ENCODE data around the gene KCNG2.

- TF ChIP-seq POLR2A (IDR thresholded peaks at IDR 0.05) (no peak), CTCF (IDR thresholded peaks at IDR 0.05) (no peak)
These were observed 69.3 kb downstream of the KCNG2 start for GRCh38 chr18:79866889-79867574.
